Measurements from ENCODE around the gene ME3.

DNA sequence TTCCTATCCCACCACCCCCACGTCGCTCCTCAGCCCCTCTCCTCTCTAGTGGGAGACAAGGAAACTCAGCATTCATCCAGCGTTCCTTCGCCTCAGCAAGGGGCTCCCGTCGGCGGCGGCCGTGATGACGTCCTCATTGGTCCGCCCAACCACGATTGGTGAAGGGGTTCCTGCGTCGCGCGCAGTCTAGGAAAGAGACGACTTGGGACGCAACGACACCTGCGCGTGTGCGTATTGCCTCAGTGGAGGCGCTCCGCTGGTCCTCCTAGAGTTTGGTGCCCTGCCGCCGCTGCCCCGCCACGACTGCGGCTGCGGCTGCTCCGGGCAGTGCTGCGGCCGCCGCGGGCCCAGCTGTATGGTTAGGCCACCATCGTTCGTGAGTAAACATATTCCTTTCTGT is 241.2 kb downstream of the ME3 start:
- no peak for TF ChIP-seq EZH2 (IDR thresholded peaks at IDR 0.05; ENCODE audit: low read length, missing control alignments)
- no peak for TF ChIP-seq CTCF (conservative IDR thresholded peaks at IDR 0.05 in 1 of 2, IDR thresholded peaks at IDR 0.05 in 1 of 2; ENCODE audit: low read depth in 1 of 2, low read length in 2 of 2)

Data from fibroblast of lung (primary cell).